BJ (cell line): Measurements from ENCODE around the gene MYO10. TPM values are rescaled to one million over a fixed set of nuclear protein-coding genes. Genes with fewer than 3 reads are reported as not detected.

ENCODE experiments used
- CTCF ChIA-PET: fragments of 350-600 bp; formaldehyde crosslinking; extraction: SDS; loops from one replicate; lab custom pipeline; 2021; ENCODE audit warnings: antibody characterized with exemption, inconsistent platforms; lab: Yijun Ruan, JAX
- POLR2A ChIA-PET: fragments of 300-600 bp; sonication (Branson Sonifier 250); formaldehyde crosslinking; extraction: SDS; loops from one replicate; lab custom pipeline; 2021; ENCODE audit warnings: antibody characterized with exemption; lab: Charles Lee
- DNase-seq: peaks from one replicate; pipeline ENCODE4 v3.0.0-alpha.2; 2011; ENCODE audit warnings: low read depth
- H3K27me3 ChIP-seq: 2 replicates; pipeline ENCODE4 v1.6.0; 2011; ENCODE audit warnings: low read length; ENCODE audit not compliant: control insufficient read depth, insufficient read depth
- H3K36me3 ChIP-seq: 2 replicates; pipeline ENCODE4 v1.5.1; 2011; ENCODE audit warnings: low read length; ENCODE audit not compliant: control insufficient read depth, insufficient read depth
- H3K4me3 ChIP-seq: 2 replicates; pipeline ENCODE4 v1.5.1; 2011; ENCODE audit warnings: low read depth, mild to moderate bottlenecking, control low read depth, low read length
- CTCF ChIP-seq: IDR thresholded peaks from 2 replicates; pipeline ENCODE4 v1.5.1; 2011; ENCODE audit warnings: low read depth, mild to moderate bottlenecking, control low read depth, inconsistent platforms, low read length, moderate library complexity; ENCODE audit not compliant: insufficient read depth
- polyA plus RNA-seq: library from polyadenylated mRNA; depleted of rRNA; stranded (reverse); fragments of >200 nt; gene quantifications from 2 replicates; pipeline ENCODE4 v1.2.3, GENCODE V29; 2011

The MYO10 gene
- polyA plus RNA-seq, 1 experiment = 17.1 TPM

DNA sequence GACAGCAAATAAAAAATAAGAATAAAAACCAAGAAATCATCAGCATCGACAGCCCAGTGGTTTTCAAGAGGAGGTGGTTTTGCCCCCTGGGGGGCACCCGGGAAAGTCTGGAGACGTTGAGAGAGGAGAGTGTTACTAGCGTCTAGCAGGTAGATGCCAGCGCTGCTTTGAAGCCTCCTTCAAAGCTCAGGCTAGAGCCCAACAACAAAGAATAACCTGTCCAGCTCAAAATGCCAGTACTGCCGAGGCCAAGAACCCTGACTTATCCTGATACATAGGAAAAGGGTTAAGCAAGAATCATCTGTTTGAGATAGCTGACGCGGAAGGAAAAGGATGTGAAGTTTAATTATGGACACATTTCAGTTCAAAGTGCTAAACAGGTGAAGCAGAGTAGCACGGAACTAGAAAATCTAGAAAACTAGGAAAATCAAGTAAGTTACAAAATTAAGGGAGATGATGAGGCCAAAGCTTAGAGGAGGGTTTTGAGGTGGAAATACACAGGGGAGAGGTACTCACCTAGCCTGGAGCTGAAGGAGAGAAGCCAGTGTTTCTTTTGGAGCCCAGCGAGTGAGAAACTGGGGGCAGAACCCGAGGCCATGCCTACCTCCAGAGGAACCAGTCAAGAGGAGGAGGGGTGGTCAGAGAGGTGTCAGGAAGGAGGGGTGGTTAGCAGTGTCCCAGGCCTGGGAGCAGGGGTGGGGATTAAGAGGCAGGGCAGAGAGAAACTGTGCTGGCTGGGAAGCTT is 198.3 kb downstream of the MYO10 start:
- Histone ChIP-seq H3K4me3 (no peak overlapping the region), H3K36me3 (peaks cover 2% of the 10 kb centered on the region), H3K27me3 (no peaks in the 10 kb centered on the region)
- CTCF ChIA-PET = interaction anchor here (1.3 kb wide), 1 partner anchor 47 kb away, joined by 3 read pairs; no protein-coding TSS in a partner anchor
- TF ChIP-seq CTCF = no peak
- POLR2A ChIA-PET = no interaction called here
- DNase-seq = no peak

DNA sequence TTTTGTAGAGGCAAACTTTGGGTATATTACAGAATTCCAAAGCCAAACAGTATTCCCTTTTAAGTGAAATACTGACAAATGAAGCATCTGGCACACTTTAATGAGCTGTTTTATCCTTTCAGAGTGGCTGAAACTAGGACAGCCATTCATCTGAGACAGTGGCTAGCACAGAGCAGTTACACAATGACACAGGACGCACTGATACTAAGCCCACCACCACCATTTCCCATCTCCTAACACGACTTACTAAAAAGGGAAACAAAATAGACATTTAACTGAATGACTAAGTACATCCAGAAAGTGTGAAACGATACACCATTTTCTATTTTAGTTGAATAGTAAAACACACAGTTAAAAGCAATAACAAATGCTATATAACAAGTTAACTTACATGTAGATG is 198.9 kb downstream of the MYO10 start:
- no peak for TF ChIP-seq CTCF
- POLR2A ChIA-PET = no interaction called here
- CTCF ChIA-PET = no interaction called here
- Histone ChIP-seq H3K4me3 (no peak overlapping the region), H3K27me3 (no peaks in the 10 kb centered on the region), H3K36me3 (peaks cover 2% of the 10 kb centered on the region)
- DNase-seq = no peak

- TF ChIP-seq CTCF = no peak
- ChIA-PET POLR2A (no interaction called here), CTCF (no interaction called here)
- no peak for DNase-seq
- H3K27me3 ChIP-seq = no peaks in the 10 kb centered on the region
- H3K36me3 ChIP-seq = peaks cover 4% of the 10 kb centered on the region
- H3K4me3 ChIP-seq = no peak overlapping the region
These were observed 199.7 kb downstream of the MYO10 start for GRCh38 chr5:16736158-16736995.

- H3K36me3 ChIP-seq = peaks cover 4% of the 10 kb centered on the region
- POLR2A ChIA-PET = no interaction called here
- no peak overlapping the region for H3K4me3 ChIP-seq
- CTCF ChIA-PET = no interaction called here
- H3K27me3 ChIP-seq = no peaks in the 10 kb centered on the region
- no peak for DNase-seq
- no peak for TF ChIP-seq CTCF
These were observed 200.7 kb downstream of the MYO10 start for GRCh38 chr5:16735101-16736060.
